HepG2 (cell line): Measurements from ENCODE around the gene CXADR. TPM values are rescaled to one million over a fixed set of nuclear protein-coding genes. Genes with fewer than 3 reads are reported as not detected.
A peak's percentile ranks its signal among the peaks of the same experiment; 100 is the strongest.

Experiments
- HES4 ChIP-seq: sonication (generic); formaldehyde crosslinking; IDR thresholded peaks from 2 replicates; pipeline ENCODE4 v1.9.0; 2021; ENCODE audit warnings: mild to moderate bottlenecking, missing genetic modification reagents, borderline replicate concordance
- HOXA3 ChIP-seq: sonication (generic); formaldehyde crosslinking; IDR thresholded peaks from 2 replicates; pipeline ENCODE4 v1.5.0; 2020; ENCODE audit warnings: missing genetic modification reagents
- KDM5B ChIP-seq: sonication (generic); formaldehyde crosslinking; IDR thresholded peaks from 2 replicates; pipeline ENCODE4 v1.4.0; 2020; ENCODE audit warnings: missing genetic modification reagents, mild to moderate bottlenecking, borderline replicate concordance
- MBD4 ChIP-seq: IDR thresholded peaks from 2 replicates; pipeline ENCODE4 v1.6.1; 2012; ENCODE audit warnings: low read length, inconsistent platforms, borderline replicate concordance
- MIXL1 ChIP-seq: IDR thresholded peaks from 2 replicates; pipeline ENCODE4 v1.6.1; 2016
- RCOR2 ChIP-seq: IDR thresholded peaks from 2 replicates; pipeline ENCODE4 v1.6.1; 2016; ENCODE audit warnings: missing biosample characterization, missing genetic modification reagents
- SP2 ChIP-seq: sonication (generic); formaldehyde crosslinking; IDR thresholded peaks from 2 replicates; pipeline ENCODE4 v1.5.1; 2020; ENCODE audit warnings: mild to moderate bottlenecking, missing genetic modification reagents
- ZBTB44 ChIP-seq: sonication (generic); formaldehyde crosslinking; IDR thresholded peaks from 2 replicates; pipeline ENCODE4 v1.4.0; 2020; ENCODE audit warnings: missing genetic modification reagents
- ZBTB8A ChIP-seq: sonication (generic); formaldehyde crosslinking; IDR thresholded peaks from 2 replicates; pipeline ENCODE4 v1.4.0; 2020; ENCODE audit warnings: mild to moderate bottlenecking, low read depth, missing genetic modification reagents, borderline replicate concordance
- ZNF142 ChIP-seq: sonication (generic); formaldehyde crosslinking; IDR thresholded peaks from 2 replicates; pipeline ENCODE4 v1.4.0; 2020; ENCODE audit warnings: missing genetic modification reagents
- ZNF281 ChIP-seq: sonication (generic); formaldehyde crosslinking; IDR thresholded peaks from 2 replicates; pipeline ENCODE4 v1.4.0; 2020; ENCODE audit warnings: missing genetic modification reagents, borderline replicate concordance
- ZNF335 ChIP-seq: sonication (generic); formaldehyde crosslinking; IDR thresholded peaks from 2 replicates; pipeline ENCODE4 v1.4.0; 2020; ENCODE audit warnings: missing genetic modification reagents
- ZNF691 ChIP-seq: sonication (generic); formaldehyde crosslinking; IDR thresholded peaks from 2 replicates; pipeline ENCODE4 v1.4.0; 2020; ENCODE audit warnings: missing genetic modification reagents, low read depth, mild to moderate bottlenecking, borderline replicate concordance
- ZNF781 ChIP-seq: sonication (generic); formaldehyde crosslinking; IDR thresholded peaks from 2 replicates; pipeline ENCODE4 v1.5.1; 2020; ENCODE audit warnings: borderline replicate concordance, mild to moderate bottlenecking, missing genetic modification reagents; ENCODE audit errors: not compliant biosample characterization
- ZNF839 ChIP-seq: sonication (generic); formaldehyde crosslinking; IDR thresholded peaks from 2 replicates; pipeline ENCODE4 v1.4.0; 2020; ENCODE audit warnings: missing genetic modification reagents, mild to moderate bottlenecking, borderline replicate concordance
- ZNF841 ChIP-seq: sonication (generic); formaldehyde crosslinking; IDR thresholded peaks from 2 replicates; pipeline ENCODE4 v1.8.1; 2023; ENCODE audit warnings: missing genetic modification reagents, borderline replicate concordance
- polyA plus RNA-seq, 8 experiments: library from polyadenylated mRNA; depleted of rRNA in 3 of 8; stranded (reverse) in 7 of 8; unstranded in 1 of 8; fragments of >200 nt; fragmentation: Illumina TruSeq in 4 of 8; extraction: Trizol in 4 of 8; gene quantifications; 2 replicates each; pipeline versions ENCODE4 v1.2.1 to v1.2.3, GENCODE V29; 2011 to 2016; ENCODE audit warnings: low read depth in 4 of 8, missing spikeins in 1 of 8, mixed read lengths in 1 of 8; ENCODE audit not compliant: insufficient read depth in 1 of 8
- total RNA-seq, 5 experiments: library from RNA; depleted of rRNA; stranded (reverse); fragments of >200 nt; fragmentation: Illumina TruSeq; extraction: Trizol; gene quantifications; 2 replicates each; pipeline ENCODE4 v1.2.3, GENCODE V29; 2016; ENCODE audit warnings: low read depth in 1 of 5

Gene CXADR
- total and polyA plus RNA-seq, 2 of the 13 experiments (the other 11 are each of a cell fraction or from before 2014, with no cell fraction given): 86.8 to 110 TPM

GRCh38 chr21:17512253-17513213 is at the start of gene CXADR (continued):
- TF ChIP-seq ZBTB8A (CRISPR knock-in tag) (0 out of 2 replicates have a peak, but pooled peaks have one; percentile 16), ZNF839 (0 out of 2 replicates have a peak, but pooled peaks have one; percentile 51), ZNF781 (CRISPR knock-in tag) (no peak), HOXA3 (CRISPR knock-in tag) (peak; percentile 82), ZNF142 (no peak), ZNF841 (CRISPR knock-in tag) (no peak), ZBTB44 (CRISPR knock-in tag) (no peak), ZNF335 (CRISPR knock-in tag) (no peak), MIXL1 (CRISPR knock-in tag) (0 out of 2 replicates have a peak, but pooled peaks have one; percentile 11), ZNF691 (CRISPR knock-in tag) (0 out of 2 replicates have a peak, but pooled peaks have one; percentile 42), ZNF281 (peak; percentile 87), HES4 (CRISPR knock-in tag) (0 out of 2 replicates have a peak, but pooled peaks have one; percentile 76), KDM5B (peak; percentile 81; the same call in 1 of the 2 replicates), MBD4 (no peak), SP2 (CRISPR knock-in tag) (peak; percentile 57), RCOR2 (CRISPR knock-in tag) (peak; percentile 70; the same call in 1 of the 2 replicates)
